Stimulated activated CD4-positive, alpha-beta T cell treated with anti-CD3 and anti-CD28 coated beads, Interleukin-4, amount 100 ng/mL, for 4 hours (primary cell): ENCODE results near the gene EHD4.
A peak's percentile ranks its signal among the peaks of the same experiment; 100 is the strongest.

ENCODE experiments used
- DNase-seq, 2 experiments: peaks; one replicate each; pipeline ENCODE4 v3.0.0-alpha.2; 2020

Gene EHD4

DNA sequence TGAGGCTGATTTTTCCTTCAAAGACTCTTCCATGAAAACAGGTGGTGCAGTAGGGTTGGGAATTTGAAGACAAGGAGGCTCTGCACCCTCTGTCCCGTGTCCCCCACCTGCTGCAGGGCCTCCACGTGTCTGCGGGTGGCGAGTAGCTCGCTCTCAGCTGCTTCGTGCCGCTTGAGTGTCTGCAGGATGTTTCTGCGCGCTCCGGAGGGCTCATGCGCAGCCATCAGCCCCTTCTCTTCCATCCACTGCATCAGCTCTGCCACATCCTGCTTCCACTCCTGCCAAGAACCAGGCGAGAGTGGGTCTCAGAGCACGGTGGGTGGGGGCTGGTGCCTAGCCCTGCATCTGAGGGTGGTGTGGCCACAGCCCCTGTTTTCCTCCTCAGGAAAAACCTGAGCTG is 96.3 kb downstream of the EHD4 start:
- no peak for DNase-seq

DNA sequence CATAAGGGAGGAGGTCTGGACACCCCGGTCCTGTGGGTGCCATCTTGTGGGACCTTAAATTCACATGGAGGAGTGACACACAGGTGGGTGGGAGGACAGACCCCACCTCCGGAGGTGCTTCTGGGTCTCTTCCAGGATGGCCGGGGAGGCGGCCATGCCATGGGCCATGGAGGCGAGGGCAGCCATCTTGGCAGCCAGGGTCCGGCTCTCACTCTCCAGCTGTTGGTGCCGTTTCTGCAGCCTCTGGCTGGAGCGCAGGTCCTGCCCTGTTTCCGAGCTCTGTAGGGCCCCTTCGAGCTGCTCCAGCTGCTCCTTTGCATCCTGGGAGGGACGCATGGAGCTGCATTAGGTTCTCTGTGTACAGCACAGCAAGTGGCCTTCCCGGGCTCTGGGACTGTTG is 97.6 kb downstream of the EHD4 start:
- DNase-seq, result no peak

DNA sequence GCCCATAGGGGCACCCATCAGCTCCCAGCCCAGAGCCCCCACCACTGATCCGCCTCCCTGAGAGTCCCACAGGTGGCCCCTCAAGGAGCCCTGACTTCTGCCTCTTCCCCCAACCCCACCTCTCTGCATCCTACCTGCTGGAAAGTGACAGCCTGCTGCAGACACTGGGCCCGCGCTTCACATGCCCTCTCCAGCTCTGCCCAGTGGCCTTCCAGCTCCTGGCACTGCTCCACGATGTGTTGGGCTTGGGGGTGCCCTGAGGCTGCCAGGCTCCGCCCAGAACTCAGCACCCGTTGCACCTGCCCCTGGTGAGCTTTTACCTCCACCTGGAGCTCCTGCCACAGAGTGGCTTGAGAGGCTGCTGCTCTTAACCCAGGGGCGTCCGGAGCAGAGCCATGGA is 98.6 kb downstream of the EHD4 start:
- no peak for DNase-seq

DNA sequence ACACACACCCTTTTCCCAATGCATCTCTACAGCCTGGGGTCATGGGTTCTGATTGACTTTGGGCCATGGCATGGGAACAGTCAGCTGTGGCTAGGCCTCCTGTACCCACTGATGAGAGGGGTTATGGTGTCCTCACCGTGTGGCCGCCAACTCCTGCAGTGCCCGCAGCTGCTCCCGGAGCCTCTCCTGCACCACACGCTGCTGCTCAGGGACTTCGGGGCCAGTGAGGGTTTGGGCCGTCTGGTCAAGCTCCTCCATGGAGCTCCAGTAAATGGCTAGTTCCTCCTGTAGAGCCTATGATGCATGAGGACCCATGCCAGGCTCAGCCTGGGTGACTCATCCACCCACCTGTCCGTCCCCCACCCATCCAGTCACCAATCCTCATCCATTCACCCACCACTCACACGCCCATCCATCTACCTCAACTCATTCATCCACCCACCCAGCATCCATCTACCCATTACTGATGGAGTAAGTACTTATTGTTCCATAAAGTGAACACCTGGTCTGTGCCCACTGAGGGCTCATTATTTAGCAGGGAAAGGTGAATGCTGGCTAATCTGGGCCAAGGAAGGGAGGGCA is 100.1 kb downstream of the EHD4 start:
- DNase-seq, result peak in 1 of 2 experiments; percentile 34

DNA sequence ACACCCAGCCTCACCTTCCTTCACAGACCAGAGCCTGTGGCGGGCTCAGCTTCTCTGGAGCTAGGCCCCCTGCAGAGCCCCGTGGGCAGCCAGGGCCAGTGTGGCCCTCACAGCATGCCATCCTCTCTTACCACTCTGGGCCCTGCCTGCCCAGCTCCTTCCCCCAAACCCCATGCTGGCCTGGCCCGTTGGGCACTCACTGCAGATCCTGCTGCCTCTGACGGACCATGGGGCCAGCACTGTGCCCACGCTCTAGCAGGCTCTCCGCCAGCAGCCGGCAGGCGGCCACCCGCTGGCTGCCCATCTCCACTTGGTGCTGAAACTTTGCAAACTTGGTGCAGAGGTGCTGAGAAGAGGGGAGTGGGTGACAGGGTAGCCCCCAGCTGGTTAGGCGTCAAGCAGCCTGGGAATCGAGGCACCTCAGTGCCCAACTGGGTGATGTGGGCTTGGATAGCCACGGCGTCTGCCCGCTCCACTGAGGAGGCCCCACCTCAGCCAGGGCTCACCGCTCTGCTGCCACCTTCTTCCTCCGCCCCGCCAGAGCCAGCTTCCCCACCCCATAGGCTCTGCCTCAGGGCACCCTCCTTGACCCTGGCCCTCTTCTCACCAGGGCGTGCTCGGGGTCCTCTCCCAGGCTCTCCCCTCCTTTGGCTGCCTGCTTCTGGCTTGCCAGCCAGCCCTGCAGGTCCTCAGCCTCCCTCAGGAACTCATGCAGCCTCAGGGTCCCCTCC is 101.0 kb downstream of the EHD4 start:
- DNase-seq, result no peak

DNA sequence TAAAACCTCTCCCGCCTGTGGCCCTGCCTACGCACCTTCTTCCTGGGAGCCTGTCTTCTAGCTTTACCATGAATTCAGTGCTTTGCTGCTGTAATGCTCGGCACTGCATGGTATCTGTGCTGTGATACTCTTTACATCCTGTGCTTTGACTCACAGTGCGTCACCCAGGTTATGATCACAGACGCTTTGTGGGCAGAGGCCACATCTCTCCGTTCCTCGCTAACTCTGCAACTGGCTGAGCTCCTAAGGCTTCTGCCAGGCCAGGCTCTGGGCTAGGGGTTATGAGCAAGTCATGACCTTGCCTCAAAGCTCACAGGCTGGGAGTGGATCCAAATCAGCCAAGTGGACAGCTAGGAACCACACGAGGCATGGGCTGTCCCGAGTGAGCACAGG is 101.7 kb downstream of the EHD4 start:
- peak; percentile 27 to 59 for DNase-seq

DNA sequence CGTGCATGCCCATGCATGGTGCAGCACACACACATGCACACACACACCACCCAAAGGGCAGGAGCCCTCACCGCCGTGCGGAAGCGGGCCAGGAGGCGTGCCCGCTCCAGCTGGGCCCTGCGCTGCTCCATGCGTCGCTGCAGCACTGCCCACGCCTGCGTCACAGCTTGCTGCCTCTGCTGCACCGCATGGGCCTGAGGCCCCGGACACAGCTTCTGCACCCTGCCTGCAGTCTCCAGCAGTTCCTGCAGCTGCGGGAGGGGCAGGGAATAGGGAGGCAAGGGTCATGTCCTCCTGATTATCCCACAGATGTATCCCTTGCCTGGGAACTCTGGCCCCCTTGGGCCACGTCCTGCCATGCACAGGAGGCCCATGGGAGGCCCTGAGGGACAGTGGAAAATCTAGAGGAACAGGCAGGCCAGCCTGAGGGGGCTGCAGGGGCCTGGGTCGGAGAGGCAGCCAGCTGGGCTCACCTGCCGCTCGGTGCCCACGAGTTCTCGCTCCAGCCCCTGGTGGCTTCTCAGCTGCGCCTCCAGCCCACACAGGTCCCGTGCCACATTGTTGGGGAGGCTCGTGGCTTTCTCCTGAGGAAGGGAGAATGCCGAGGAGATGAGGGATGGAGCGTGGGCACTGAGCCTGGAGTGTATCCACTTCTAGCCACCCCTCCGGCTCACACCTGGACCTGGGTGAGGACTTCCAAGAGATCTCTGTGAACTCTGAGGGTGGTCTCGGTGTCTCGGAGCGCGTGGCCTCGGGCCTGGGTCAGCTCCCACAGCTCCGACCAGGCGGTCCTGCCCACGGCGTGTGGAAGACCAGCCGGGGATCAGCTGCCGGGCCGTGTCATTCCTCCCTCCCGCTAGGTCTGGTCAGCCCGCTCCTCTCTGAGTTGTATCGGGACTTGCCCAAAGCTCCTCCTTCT is 102.3 kb downstream of the EHD4 start:
- no peak for DNase-seq

DNA sequence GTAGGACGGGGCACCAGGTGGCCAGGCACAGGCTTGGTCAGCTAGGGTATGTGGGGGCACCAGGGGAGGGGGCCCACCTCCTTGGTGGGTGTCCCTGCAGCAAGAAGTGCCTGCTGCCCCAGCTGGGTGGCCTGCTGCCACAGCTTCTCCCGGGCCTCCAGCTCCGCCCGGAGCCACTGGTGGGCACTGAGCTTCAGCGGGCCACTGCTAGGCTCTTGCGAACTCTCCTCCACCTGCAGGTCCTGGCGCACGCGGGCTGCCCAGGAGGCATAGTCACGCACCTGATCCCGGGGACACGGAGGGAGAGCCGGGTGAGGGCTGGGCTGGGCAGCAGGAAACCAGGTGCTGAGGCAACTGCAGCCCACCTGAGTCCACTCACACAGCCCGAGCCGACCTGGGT is 104.0 kb downstream of the EHD4 start:
- DNase-seq, result no peak

DNA sequence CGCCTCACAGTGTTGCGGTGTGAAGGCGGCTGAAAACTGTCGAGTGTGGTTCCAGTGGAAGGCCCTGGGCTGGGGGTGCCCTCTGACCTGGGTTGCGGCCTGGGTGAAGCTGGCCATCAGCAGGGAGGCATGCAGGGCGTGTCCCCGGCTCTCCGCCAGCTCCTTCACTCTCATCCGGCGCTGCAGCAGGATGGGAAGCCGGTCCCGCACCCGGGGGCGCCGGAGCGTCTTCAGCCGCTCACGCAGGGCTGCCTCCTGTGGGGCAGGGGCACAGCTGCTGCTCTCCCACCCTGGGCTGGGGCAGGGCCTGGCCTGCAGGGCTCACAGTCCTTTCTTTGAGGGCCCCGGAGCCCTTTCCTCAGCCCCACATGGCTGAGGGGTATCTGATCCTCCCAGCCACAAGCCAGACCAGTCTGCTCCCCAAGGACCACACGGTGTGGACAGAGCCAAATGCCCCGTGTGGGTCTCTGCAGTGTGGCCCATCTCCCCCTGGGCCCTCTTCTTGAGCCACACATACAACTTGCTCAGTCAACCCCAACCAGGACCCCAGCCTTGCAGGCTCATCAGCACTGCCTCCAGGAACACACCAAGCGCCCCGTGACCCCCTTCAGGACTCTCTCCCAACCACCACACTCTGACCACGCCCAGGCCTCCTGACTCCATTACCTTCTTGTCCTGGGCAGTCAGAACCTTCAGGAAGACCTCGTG is 105.3 kb downstream of the EHD4 start:
- no peak for DNase-seq

DNA sequence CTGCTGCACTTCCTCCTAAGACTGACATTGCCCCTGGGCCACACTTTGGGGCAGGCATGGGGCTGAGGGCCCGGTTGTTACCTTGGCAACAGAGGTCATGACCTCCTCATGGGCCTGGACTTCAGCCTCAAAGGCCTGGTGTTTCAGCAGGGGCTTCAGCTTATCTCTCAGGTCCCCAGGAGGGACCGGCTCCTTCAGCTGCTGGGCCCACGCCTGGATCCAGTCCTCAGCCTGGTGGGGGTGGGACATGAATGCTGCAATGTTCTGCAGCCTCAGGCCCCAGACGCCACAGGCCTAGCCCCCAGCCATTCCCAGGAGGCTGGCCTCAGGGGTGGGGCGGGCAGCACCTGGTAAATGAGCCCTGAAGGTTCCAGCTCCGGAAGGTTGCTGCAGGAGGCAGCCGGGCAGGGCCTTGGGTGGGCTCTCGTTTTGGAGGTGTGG is 106.1 kb downstream of the EHD4 start:
- no peak for DNase-seq

DNA sequence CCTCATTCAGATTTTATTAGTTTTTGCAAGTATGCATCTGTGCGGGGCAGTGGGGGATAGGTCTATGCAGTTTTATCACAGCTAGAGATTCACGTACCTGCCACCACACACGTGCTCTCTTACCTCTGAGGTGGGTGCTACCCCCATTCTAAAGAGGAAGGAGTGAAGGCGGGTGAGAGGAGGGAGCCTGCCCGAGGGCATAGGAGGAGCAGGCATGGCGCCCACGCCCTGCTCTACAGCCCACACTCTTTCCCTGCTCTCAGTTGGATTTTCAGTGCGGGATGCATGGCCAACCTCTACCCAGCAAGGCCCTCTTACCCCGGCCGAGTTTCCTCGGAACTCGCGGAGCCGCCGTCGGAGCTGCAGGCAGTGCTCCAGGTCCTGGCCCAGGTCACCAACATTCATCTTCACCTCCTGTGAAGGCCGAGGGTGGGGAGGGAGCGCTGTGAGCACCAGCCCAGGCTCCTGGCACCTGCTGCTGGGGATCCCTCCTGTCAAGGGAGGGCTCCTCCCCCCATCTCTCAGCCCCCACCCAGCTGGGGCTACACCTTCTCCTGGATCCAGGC is 106.8 kb downstream of the EHD4 start:
- no peak for DNase-seq

DNA sequence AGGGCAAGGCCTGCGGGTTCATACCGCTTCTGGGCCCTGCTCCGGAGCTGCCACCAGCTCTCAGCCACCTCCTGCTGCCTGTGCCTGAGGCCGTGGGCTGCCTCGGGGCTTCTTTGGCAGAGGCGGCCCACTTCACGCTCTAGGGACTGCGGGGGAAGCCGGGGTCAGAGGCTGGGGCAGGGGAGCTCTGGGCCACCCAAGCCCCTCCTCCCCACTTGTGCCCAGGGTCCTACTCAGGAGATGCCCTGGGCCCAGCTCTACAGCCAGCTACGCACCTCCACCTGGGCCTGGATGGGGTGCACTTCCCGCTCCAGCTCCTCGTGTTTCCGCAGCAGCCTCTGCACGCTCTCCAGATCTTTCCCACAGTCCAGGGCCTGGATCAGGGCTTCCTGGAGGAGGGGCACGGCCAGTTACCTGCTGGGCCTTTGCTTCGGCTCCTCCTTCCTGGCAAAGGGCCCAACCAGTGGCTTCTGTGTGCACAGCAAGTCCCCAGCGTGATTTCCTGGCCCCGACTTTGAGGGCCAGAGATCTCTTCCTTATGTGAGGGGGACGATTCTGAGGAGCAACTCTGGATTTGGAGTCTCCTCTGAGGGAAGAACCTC is 109.7 kb downstream of the EHD4 start:
- DNase-seq, result no peak

DNA sequence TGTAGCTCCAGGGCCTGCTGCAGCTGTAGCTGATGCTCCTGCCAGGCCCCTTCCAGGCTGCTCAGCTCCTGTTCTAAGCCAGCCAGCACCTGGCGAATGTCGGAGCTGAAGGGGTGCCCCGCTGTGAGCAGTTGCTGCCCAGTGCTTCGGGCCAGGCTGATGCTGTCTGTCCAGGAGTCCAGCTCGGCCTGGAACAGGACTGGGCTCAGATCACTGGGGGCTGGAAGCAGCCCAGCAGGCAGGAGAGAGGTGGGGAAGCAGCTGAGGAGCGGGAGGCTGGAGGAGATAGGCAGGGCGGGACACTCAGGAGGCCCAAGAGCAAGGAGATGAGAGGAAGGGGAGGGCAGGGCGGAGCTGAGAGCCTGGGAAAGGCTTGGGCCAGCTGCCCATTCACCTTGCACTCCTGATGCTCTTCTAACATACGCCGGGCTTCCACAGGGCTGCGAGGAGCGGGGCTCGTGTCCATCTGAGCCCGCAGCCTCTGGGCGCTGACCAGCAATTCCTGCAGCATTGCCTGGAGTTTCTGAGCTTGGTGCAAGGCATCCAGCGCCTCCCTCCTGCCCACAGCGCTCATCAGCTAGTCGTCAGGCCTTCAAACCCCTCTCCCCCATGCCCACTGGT is 110.5 kb downstream of the EHD4 start:
- no peak for DNase-seq

DNA sequence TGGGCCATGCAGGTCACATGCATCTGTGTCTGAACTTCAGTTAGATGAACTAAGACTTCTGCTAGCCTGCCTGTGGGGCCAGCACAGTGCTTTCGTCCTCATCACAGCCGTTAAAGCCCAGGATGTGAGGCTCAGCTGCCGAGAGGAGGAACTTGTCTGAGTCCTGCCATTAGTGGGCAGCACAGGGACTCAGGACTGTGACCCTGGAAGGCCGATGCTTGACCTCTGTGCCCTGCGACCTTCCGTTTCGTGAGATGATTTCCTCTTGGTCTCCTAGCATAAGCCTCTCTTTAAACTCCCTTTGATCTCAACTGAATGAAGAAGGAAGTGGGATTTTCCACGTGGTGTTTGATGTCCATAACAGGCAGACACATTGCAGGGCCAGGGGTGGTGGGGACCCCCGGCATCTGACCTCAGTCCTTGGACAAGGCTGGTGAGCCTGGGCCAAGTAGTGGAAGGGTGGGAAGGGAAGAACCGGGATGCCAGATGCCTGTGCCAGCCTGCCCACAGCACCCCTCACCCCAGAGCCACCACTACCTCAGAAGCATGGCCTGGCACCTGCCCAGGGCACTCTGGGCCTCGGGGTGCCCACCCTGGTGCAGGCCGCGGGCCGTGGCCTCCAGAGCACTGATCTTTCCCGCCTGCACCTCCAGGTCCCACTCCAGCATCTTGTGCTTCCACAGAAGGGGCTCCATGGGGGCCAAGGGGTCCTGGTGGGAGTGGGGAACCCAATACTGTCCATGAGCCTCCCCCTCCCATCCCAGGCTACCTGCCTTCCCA is 112.1 kb downstream of the EHD4 start:
- DNase-seq, result no peak

DNA sequence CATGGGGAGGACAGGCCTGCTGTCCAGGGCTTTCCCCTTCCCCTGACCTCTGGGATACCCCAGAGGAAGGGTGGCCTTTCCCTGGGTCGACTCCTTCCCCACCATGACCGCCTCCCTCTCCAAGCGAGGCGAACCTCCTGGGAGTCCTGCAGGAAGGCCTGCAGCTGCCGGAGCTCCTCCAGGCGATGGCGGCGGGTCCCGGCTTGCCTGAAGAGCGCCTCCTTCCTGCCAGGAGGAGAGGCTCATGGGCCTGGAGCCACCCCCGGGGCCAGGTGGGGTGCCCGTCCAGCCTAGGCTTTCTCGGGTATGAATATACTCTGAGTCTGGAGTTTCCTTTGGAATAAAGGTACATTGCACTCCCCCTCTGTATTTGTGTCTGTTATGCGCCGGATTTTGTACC is 113.6 kb downstream of the EHD4 start:
- DNase-seq, result no peak

DNA sequence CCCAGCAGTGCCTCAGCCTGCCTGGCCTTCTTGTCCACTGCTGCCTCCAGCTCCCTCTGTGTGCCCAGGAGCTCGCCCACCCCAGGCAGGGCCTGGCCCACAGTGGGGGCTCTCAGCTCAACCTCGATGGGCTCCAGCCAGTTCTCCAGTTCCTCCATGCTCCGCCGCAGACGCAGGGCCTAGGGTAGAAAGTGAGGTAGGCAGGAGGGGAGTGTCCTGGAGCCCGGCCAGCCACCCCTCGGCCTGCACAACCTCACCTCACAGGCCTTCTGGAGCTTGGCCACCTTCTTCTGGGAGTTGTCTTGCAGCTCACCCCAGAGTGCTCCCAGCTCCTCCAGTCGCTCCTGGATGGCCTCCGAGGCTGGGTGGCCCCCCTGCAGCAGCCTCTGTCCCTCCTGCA is 115.0 kb downstream of the EHD4 start:
- no peak for DNase-seq

DNA sequence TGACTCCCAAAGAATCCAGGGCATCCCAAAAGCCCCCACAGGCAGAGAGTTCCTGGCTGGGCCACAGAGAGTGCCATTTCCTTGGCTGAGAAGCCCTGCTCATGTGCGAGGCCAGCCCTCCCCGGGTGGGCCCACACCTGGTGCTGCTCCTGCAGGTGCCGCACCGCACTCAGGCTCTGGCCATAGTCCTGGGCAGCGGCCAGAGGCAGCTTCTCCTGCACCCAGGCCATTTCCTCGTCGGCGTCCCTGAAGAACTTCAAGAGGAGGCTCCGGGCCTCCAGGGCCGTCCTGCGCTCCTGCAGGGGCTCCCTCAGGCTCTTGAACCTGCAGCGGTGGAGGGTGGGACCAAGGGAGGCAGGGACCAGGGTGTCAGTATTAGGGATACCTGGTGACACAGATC is 115.6 kb downstream of the EHD4 start:
- DNase-seq, result no peak

DNA sequence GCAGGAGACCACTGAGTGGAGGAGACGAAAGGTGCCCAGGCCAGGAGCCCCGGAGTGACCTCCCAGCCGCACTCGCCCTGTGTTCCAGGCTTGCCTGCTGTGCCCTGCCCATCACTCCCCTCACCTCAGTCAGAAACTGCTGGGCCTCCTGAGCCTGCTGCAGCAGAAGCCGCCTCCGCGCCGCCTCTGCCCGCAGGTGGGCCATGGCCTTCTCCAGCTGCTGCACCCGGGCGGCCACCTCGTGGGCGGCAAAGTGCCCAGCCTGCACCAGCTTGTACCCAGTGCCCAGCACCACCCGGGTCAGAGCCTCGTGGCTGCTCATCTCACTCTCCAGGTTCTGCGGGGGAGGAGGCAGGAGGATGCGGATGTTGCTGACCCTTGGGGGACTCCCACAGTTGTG is 116.1 kb downstream of the EHD4 start:
- DNase-seq, result no peak

DNA sequence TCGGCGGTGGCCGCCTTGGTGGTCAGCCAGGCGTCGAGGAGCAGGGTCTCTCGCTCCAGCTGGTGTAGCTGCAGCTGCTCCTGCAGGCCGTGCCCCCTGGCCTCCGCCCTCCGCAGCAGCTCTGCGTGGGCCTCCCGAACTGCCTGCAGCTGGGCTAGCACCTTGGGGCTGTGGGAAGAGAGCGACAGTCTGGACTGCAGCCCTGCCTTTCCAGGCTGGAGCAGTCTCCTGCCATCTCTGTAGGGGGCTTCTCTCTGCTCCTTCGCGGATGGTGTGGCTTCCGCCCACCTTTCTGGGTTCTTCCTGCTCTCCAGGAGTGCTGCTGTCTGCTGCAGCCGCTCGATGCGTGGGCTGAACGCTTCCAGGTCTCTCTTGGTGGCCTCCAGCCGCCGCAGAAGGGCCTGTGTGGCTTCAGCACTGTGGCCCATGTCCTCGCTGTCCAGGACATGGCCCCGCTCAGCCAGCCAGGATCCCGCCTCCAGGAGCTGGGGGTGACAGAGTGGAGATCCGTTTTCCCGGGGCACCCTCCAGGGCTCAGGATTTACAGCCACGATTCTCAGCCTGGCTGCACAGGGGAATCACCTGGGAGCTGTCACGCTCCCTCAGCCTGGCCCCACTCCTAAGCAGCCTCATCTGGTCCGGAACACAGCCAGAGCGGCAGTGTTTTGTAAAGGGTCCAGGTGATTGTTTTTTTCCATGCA is 116.9 kb downstream of the EHD4 start:
- DNase-seq, result no peak

DNA sequence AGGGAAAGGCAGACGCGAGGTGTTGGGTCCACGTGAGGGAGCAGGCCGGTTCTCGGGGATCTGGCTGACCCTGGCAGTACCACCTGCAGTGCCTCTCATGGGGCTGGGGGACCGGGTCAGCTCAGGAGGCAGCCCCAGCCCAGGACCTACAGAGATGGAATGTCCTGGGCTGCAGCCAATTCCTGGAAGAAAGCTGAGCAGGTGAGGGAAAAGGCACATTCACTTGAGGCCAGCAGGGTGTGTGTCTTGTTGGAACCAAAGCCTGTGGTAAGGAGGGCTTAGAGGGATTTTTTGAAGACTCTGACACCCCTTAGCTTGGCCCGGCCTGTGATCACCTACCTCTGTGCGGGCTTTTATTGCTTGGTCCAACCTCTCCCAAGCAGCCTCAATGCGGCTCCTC is 117.9 kb downstream of the EHD4 start:
- no peak for DNase-seq

DNA sequence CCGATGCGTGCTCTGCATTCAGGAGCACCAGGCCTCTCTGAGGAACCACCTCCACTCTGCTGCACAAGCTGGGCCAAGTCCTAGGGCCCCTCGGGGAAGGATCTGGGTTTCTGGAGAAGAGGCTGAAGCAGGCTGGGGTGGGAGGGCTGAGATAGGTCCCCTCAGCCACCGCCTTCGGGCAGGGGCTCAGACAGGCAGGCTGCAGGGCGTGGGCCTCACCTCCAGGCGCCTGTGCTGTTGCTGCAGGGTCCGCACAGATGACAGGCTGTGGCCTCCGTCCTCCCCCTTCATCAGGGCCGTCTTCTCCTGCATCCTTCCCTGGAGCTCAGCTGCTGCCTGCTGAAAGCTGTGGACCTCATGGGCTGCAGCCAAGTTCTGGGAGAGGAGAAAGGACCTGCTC is 118.5 kb downstream of the EHD4 start:
- DNase-seq, result no peak
